Limb (tissue), 2 donors: Measurements from ENCODE around the gene DGKQ.

Source experiments
- DNase-seq, 2 donors: peaks; one replicate each; pipeline ENCODE4 v3.0.0-alpha.2; 2016; ENCODE audit errors: extremely low spot score in 2 of 2

The DGKQ gene

DNA sequence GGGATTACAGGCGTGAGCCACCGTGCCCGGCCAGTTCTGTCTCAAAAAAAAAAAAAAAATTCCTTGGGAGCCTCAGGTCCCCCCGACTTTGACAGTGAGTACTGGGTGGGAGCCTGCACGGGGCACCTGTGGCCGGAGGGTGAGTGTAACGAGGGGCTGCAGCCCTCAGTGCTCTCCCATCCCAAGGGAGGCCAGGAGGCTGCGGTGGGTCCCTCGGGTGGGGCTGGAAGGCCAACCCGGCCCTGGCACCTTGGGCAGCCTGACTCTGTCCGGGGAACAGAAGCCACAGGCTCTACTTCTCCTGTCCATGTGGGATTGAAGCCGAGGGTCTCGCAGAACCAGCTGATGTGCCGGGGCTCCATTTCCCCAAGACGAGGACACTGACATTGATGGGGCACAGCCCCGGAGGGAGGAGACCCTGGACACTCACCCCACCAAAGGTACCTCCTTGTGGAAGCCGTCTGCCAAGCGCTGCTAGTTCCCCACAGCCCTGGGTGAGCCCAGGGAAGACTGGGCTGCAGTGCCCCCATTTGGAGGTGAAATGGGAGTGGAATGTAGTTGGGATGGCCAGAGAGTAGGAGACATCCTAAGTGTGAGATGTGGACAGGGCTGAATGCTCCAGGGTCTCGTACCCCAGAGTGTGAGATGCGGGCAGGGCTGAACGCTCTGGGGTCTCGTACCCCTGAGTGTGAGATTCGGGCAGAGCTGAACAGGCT is 22.1 kb upstream of the DGKQ start:
- no peak for DNase-seq

DNA sequence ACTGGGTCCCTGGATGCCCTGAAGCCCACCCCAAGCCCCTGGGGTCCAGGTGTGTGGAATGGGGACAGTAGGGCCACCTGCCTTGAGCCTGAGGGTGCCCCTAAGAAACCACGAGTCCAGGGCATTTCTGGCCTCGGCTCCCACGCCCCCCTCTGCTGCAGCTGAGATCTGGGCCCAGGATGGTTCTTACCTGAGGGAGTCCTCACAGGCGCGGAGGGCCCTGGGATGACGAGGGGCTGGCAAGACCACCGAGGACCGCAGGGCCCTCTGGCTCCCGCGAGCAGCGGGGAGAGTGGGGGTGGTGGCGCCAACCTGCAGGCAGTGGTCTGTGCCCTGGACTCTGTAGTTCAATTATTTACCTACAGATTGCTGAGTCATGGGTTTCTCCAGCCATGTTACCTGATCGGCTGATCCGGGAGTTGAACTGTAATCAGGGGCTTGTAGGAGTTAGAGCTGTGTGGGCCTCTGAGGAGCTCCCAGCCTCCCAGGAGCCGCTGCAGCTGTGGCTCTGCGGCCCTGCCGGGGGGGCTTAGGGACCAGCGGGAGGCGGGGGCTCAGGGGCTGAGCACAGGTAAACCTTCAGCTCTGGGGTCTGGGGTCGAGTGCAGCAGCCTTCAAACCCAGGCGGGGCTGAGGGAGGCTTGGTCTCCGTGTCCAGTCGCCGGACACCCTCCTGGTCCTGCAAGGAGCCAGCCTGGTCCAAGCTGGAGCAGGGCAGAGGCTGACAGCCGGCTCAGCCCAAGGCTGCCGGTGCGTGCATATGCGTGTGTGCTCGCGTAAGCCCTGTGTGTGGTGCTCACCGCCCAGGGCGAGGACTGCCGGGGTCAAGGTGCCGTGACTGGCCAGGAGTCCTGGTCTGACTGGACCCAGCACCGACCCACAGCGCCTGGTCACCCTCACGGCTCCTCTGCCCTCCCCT is 20.0 kb upstream of the DGKQ start, which contains the start of gene SLC26A1:
TSS of gene SLC26A1 (minus strand) at position 294 of the 919 bp plus-strand sequence. CDS start 1,701 bp downstream, outside the sequence.
- no peak for DNase-seq

DNA sequence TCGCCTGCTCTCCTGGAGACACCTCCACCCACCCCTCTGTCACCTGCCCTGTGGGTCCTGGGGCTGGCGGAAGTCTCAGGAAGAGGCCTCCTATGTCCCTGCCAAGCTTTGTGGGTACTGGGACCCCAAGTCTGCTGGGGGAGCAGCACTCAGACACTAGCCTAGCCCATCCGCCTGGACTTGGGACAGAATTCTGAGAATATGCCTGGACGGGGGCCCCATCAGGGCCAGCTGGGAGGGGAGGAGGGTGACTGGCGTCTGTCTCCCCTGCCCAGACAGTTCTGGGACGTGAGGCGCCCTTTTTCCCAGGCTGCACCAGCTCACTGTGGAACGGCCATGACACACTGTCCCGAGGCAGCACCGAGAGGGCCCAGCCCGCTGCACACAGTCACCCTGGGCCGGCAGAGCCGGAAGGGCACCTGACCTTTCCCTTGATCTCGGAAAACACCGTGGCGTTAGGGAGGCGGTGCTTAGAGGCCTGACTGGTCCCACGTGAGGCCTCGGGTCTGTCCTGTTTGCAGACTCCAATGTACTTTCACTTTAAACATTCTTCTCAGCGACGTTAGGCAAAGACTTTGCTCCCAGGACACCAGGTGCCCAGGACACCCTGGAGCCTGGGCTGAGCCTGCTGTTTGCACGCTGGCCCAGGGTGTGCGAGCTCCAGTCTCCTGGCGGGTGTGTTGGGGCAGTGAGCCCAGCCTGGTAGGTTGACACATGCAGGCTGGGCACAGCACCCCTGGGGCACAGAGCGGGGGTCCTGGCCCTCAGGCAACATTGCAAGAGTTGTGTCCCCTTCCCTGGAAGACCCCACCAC is 19.1 kb upstream of the DGKQ start:
- no peak for DNase-seq

DNA sequence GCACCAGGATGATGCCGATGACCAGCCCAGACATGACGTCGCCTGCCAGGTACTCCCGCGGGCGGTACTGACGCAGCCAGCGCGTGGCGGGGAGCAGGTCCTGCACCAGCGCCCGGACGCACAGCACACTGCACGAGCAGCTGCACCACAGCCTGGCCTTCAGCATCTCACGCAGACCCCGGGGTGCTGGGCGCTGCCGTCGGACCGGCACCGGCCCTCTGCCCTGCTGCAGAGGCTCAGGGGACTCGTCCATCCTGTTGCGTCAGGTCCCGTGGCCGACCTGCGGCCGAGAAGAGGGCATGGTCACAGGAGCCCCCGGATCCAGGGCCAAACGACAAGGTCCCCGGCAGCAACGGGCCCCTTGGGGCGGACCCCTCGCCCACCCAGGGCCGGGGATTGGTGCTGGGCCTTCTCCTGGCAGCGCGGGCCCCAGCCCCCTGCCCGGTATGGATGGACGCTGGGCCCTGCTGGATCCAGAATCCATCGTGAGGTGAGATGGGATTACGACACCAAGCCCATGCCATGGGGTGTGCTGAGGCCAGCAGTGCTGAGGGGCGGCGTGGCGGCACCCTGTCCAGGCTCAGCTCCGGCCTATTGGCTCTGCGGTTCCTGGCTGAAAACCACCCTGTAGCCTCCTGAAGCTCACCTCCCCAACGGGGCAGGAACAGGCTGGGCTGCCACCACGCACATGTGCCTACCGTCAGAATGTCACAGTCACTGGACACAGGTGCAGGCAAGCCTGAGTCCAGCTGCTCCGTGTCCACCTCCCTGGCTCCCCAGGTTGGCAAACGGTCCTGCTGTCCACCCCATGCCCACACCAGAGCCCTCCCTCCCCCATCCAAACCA is 18.3 kb upstream of the DGKQ start:
- no peak for DNase-seq

DNA sequence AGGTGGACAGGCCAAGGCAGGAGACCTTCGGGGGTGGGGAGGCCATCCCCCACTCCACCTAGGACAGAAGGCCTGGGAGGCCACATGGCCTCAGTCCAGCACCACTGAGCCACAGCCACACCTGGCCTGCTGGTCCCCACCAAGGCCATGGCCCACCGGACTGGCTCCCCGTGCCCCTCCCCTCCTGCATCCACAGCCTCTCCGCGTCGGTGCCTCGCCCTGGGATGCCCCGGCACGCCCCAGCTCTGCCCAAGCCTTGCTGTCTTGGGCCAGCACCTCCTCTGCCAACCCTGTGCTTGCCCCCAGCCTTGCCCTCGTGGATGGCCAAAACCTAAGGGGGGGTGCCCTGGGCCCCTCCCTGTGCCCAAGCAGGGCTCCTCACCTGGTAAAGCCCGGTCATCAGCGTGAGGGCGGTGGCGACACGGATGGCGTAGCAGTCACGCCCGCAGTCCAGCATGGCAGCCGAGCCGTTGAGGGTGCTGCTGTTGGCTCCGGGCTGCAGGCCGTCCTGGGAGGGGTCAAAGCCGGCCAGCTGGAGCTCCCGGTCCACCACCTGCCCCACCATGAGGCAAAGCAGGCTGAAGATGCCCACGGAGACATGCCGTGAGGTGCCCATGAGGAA is 17.5 kb upstream of the DGKQ start:
- DNase-seq, result no peak

DNA sequence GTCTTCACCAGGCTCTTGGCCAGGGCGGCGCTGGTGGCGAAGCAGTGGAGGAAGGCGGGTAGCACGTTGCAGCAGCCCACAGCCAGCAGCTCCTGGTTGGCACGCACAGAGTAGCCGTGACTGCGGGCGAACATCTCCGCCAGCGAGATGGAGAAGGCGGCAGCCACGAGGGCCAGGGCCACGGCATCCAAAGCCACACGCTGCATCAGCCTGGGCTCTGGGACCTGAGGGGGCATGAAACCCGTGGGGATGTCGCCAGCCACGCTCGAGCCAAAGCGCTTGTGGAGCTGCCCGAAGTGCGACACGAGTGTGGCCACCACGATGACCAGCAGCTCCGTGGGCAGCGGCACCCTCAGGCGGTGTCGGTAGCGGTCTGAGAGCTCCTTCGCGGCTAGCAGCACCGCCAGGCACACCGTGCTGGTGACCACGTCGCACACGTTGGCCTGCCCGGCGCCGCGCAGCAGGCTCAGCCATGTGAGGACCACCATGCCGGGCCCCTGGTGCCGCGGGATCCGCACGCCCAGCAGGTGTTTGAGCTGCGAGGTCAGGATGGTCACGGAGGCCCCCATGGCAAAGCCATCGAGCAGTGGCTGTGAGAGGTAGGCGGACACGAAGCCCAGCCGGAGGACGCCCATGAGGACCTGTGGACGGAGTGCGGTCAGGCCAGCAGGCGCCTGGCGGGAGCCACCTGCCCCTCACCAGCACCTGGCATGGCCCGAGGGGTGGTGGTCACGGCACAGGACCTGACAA is 16.5 kb upstream of the DGKQ start:
- no peak for DNase-seq

DNA sequence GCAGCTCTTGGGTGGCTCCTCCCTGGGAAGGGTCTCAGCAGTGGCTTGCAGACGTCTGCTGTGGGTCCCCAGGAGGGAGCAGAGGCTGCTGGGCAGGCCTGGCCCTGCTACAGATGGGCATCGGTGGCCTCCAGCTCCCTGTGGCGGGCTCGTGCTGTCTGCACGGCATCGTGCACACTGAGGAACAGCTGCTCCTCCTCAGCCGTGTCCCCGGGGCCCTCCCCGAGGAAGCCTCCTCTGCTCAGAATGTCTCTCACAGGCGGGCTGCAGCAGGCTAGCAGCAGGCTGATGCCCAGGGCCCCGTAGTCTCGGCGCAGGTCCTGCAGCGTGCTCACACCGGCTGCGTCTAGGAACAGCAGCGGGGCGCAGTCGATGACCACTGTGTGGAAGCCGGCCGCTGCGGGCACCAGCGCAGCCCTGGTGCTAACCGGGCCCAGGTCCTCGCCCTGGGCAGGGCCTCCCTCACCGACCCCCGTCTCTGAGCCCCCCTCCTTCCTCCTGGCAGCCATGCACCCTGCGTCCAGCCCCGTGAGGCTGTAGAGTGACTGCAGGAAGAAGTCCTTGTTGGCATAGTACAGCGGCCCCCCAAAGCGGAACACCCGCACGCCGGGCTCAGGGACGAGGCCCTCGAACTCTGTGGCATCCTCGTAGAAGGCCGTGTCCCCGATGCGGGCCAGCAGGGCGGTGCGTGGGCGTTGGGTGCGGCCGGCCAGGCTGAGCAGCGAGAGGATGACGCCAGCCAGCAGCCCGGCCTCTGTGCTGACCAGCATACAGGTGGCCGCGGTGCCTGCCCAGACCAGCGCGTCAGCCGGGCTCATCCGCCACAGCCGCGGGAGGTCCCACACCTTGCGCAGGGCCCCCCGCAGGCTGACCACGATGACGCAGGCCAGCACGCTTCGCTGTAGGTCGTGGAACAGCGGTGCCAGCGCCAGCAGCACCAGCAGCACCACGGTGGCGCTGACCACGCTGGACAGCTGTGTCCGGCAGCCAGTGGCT is 15.7 kb upstream of the DGKQ start:
- DNase-seq, result no peak

DNA sequence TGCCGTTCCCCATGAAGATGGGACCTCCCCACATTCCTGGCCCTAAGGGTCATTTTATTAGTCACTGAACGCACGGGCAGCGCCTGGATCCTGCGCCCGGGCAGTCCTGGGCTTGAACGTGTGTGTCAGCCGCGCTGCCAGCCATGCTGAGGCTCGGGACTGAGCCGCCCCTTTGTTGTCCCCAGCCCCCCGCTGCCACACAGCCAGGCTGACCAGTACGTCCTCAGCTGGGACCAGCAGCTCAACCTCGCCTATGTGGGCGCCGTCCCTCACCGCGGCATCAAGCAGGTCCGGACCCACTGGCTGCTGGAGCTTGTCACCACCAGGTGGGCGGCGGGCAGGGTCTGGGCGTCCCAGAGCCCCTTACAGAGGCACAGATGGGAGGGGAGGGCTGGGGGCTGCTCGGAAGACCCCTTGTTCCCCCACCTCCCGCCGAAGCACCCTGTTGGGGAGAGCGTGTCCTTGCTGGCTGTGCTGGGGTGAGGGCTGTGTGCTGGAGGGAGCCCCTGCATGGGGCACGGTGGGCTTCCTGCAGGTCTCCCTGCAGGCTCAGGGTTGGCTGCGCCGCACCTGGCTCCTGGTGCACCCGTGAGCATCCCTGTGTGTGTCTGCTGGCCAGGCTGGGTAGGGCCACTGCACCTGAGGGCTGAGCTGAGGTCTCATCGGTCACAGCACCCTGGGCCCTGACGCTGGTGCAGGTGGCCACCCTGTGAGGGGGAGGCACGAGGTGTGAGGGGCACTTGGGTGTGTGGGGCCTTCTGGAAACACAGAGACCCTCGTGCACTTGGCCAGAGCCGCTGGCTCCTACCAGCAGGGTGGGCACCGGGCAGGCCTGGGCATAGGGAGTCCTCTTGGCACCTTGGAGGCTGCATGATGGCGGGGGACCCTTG is 14.5 kb upstream of the DGKQ start:
- no peak for DNase-seq

DNA sequence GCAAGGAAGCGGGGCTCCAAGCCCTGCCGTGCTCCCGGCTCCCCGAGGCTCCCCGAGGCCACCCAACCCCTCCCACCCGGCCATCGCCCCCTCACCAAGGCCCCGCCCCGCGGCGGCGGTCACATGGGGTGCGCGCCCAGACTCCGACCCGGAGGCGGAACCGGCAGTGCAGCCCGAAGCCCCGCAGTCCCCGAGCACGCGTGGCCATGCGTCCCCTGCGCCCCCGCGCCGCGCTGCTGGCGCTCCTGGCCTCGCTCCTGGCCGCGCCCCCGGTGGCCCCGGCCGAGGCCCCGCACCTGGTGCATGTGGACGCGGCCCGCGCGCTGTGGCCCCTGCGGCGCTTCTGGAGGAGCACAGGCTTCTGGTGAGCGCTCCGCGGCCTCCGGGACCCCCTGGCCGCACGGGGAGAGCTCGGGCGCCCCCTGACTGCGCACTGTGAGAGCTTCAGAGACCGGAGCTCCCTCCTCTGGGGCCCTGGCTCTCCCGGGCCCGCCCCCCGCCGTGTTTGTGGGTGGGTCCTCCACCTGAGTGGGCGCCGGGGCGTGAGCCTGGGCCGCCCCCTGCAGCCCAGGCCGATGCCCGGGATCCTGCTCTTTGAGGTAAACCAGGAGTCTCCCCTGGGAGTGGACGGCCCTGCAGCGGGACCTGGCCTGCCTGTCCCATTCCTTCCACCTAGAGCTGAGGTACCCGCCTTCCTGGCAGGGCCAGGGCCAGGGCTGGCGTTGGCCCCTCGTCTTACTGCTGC is 13.7 kb upstream of the DGKQ start, which contains the start of gene IDUA:
TSS of gene IDUA (plus strand) at position 166 of the 745 bp plus-strand sequence. CDS start at position 207, 41 bp downstream.
- DNase-seq, result peak; percentile 44 to 86

DNA sequence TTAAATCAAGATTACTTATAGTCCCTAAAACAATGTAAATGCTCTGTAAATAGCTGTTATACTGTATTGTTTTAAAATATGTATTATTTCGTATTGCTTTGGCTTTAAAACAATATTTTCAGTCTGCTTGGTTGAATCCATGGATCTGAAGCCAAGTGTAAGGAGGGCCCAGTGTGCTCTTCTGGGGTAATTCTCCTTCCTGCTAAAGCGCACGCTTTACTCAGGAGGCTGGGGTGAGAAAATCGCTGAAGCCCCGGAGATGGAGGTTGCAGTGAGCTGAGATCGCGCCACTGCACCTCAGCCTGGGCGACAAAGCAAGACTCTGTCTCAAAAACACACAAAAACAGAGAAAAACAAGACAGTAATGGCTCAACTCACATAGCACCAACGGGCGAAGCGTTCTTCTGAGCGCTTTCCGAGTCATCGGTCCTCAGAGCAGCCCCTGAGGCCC is 13.1 kb upstream of the DGKQ start:
- no peak for DNase-seq

DNA sequence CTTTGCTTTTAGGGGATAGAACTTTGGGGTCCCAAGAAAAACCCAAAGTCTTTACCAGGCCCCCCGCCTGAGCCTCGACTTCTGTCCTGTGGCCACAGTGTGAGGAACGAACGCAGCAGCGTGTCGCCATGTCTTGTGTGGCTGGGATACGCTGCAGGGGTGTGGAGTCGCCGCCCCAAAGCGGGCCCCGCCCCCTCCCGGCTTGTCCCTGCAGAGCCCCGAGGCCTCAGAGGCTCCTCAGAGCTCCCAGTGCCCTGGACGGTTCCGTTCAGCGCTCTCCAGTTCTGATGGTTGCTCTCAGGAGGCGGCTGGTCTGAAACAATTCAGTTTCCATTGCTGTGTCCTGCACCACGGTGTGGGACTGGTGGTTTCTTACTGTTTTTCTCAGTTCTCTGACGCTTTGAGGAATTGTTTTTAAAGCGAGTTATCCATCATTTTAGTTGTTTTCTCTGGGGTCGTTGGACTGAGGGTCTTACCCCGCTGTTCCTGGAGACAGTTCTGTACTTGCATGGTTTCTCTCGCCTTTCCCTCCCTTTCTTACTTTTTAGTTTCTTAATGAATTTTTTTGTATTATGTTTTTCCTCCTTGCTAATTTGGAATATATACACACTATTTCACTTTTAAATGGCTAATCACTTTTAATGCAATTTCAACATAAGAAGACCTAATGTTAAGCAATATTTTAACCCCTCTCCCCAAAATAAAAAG is 11.9 kb upstream of the DGKQ start:
- DNase-seq, result no peak

DNA sequence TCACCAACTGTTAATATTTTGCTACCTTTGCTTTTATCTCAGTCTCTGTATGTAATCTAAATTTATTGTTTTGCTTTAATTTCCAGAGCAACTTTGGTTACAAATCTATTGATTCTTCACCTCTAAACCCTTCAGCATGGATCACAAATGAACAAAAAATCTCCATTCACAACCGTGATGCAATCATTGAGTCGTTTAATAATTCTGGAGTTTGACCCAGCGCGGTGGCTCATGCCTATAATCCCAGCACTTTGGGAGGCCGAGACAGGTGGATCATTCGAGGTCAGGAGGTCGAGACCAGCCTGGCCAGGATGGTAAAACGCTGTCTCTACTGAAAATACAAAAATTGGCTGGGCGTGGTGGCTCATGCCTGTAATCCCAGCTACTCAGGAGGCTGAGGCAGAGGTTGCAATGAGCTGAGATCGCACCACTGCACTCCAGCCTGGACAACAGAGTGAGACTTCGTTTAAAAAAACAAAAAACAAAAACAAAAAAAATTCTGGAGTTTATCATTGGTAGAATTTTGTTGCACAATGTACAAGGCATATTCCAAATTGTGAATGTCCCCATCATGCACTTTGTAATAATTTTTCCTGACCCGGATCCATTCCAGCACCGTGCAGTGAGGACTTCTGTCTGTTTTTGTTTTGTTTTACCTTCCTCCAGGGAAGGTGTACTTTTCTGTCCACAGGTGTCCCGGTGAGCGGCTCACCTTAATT is 11.1 kb upstream of the DGKQ start:
- no peak for DNase-seq

DNA sequence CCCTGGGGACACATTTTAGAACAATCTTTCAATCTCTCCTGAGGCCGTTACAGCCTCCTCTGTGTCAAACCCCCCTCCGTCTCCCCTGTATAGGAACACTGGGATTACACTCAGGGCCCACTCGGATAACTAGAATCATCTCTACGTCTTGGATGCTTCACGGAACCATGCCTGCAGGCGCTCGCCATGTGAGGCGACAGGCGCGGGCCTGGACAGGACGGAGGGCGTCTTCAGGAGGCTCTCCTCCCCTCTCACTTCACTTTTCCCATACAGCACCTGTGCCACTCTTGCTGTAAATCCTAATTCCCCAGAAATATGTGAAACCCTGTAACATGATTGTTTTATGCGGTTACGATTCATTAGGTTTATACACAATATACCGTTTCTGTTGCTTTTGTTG is 9.4 kb upstream of the DGKQ start:
- DNase-seq, result no peak

DNA sequence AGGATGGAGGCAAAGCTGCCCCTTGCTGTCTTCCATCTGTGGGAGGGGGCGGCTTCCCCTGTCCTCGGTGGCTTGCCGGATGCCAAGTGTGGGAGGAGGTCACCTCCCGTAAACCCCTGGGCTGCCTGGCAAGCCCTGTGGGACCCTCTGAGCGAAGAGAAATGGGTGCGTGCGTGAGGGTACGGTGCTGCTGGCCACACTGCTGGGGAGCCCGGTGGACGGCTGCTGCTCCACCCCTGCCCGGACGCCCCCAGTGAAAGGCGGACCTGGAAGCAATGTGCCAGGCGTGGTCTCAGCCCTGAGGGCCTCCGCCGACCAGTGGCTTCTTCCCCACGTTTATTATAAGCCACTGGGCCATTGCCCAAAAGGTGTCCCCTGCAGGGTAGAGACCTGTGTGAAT is 8.9 kb upstream of the DGKQ start:
- DNase-seq, result no peak
